Stimulated activated CD4-positive, alpha-beta T cell treated with anti-CD3 and anti-CD28 coated beads, Interleukin-12 subunit alpha, Interleukin-12 subunit beta, amount 100 ng/mL, for 48 hours (primary cell): Measurements from ENCODE around the gene MUS81.
"Not testable (repeated sequence)": the region's sequence is repeated elsewhere in the genome, so short reads cannot be mapped to it uniquely, and the experiment has no call there.

Source experiments
- DNase-seq, 3 donors: peaks; one replicate each; pipeline ENCODE4 v3.0.0-alpha.2; 2020; ENCODE audit warnings: low read depth in 2 of 3, low spot score in 1 of 3

Gene MUS81

GRCh38 chr11:65860278-65861164, at the start of gene MUS81:
MUS81 (plus strand) TSS chr11:65860433; CDS start chr11:65860754, 321 bp downstream.
- DNase-seq, result peak; percentile 91 to 96 (median 93)

- DNase-seq, result no peak
Observed at GRCh38 chr11:65811764-65812475, 48.3 kb upstream of the MUS81 start.

GRCh38 chr11:65814131-65814985, 45.9 kb upstream of the MUS81 start:
- DNase-seq, result no peak

- no peak for DNase-seq
Observed at GRCh38 chr11:65814986-65815565, 45.2 kb upstream of the MUS81 start.

- DNase-seq, result no peak
Observed at GRCh38 chr11:65816696-65817095, 43.5 kb upstream of the MUS81 start.

GRCh38 chr11:65817312-65817834, 42.9 kb upstream of the MUS81 start:
- DNase-seq, result no peak

GRCh38 chr11:65817835-65818680, 42.2 kb upstream of the MUS81 start:
- peak; percentile 83 to 97 (median 95) for DNase-seq

- no peak for DNase-seq
Observed at GRCh38 chr11:65821107-65821506, 39.1 kb upstream of the MUS81 start.

- DNase-seq, result no peak
Observed at GRCh38 chr11:65822776-65823528, 37.3 kb upstream of the MUS81 start.

GRCh38 chr11:65826984-65827735, 33.1 kb upstream of the MUS81 start:
- DNase-seq, result no peak

GRCh38 chr11:65829459-65829858, 30.8 kb upstream of the MUS81 start:
- no peak for DNase-seq

GRCh38 chr11:65832231-65832630, 28.0 kb upstream of the MUS81 start:
- DNase-seq, result not testable (repeated sequence)

GRCh38 chr11:65833297-65834030, 26.8 kb upstream of the MUS81 start, which contains the start of gene SNX32:
SNX32 (plus strand) TSS chr11:65833963; CDS start chr11:65834066, 103 bp downstream.
- DNase-seq, result peak; percentile 92 to 95 (median 95)

- no peak for DNase-seq
Observed at GRCh38 chr11:65834202-65834601, 26.0 kb upstream of the MUS81 start.

- DNase-seq, result no peak
Observed at GRCh38 chr11:65842144-65842543, 18.1 kb upstream of the MUS81 start.

GRCh38 chr11:65843811-65844210, 16.4 kb upstream of the MUS81 start:
- no peak for DNase-seq

- DNase-seq, result no peak
Observed at GRCh38 chr11:65844231-65844872, 15.9 kb upstream of the MUS81 start.
